Left lung (tissue), 10 donors: ENCODE data around the gene FHIT. TPM values are rescaled to one million over a fixed set of nuclear protein-coding genes. Genes with fewer than 3 reads are reported as not detected.

ENCODE experiments used
- ATAC-seq: fragments of 200-7000 bp; cut with Tn5 transposase; one replicate; pipeline ENCODE4 v1.9.1; 2020; ENCODE audit warnings: moderate library complexity
- DNase-seq, 4 donors: peaks; one replicate each; pipeline ENCODE4 v3.0.0-alpha.2; 2013 to 2020
- H3K27ac ChIP-seq, 2 donors: fragments of 200-600 bp; sonication (generic) in 1 of 2; one replicate each; pipeline versions ENCODE4 v1.5.0 to v1.8.0; 2020 to 2021
- H3K27me3 ChIP-seq, 2 donors: fragments of 200-600 bp; sonication (generic) in 1 of 2; one replicate each; pipeline versions ENCODE4 v1.5.0 to v1.8.0; 2020 to 2021
- H3K36me3 ChIP-seq, 2 donors: fragments of 200-600 bp; sonication (generic) in 1 of 2; one replicate each; pipeline versions ENCODE4 v1.5.0 to v1.8.0; 2020 to 2021
- H3K4me1 ChIP-seq, 2 donors: fragments of 200-600 bp; one replicate each; pipeline ENCODE4 v1.8.0; 2021
- H3K4me3 ChIP-seq, 2 donors: fragments of 200-600 bp; sonication (generic) in 1 of 2; one replicate each; pipeline versions ENCODE4 v1.5.0 to v1.8.0; 2020 to 2021; ENCODE audit warnings: mild to moderate bottlenecking in 1 of 2
- H3K9me3 ChIP-seq, 2 donors: fragments of 200-600 bp; sonication (generic) in 1 of 2; one replicate each; pipeline versions ENCODE4 v1.5.0 to v1.8.0; 2020 to 2021
- CTCF ChIP-seq, 2 donors: fragments of 200-600 bp; sonication (generic) in 1 of 2; IDR thresholded peaks; one replicate each; pipeline versions ENCODE4 v1.5.0 to v1.8.0; 2021; ENCODE audit warnings: antibody characterized with exemption in 2 of 2
- intact Hi-C, 2 donors: fragments of 100-400 bp; cut with DNase I; formaldehyde crosslinking; loops; one replicate each; pipeline versions ENCODE4 v1.11.2 to v1.14.2; 2022
- polyA plus RNA-seq, 6 donors: library from polyadenylated mRNA; unstranded; fragments of 120-200 nt; gene quantifications; one replicate each; pipeline ENCODE4 v1.2.1, GENCODE V29; 2013; ENCODE audit not compliant: insufficient read length in 6 of 6
- total RNA-seq, 2 donors: library from RNA; stranded (reverse); fragmentation: NEBNext Ultra II Directional; extraction: Animal tissue kit (Norgen Biotek cat#: 25700); gene quantifications; one replicate each; pipeline ENCODE4 v1.2.1, GENCODE V29; 2021
- donor health status: DM: no; HTN: yes; CAD: no.
- donor health status: DM: no; HTN: no; CAD: no.

The FHIT gene
- total and polyA plus RNA-seq, 8 donors, result 8.5 to 16.3 (median 9.7) TPM

GRCh38 chr3:60781935-60782334 lies 469.3 kb downstream of the FHIT start:
- Histone ChIP-seq H3K4me3 (no peak overlapping the region), H3K27ac (no peak overlapping the region), H3K4me1 (no peaks in the 10 kb centered on the region), H3K36me3 (no peaks in the 10 kb centered on the region), H3K27me3 (no peaks in the 10 kb centered on the region), H3K9me3 (peaks cover 0 to 38% of the 10 kb centered on the region in 2 donors)
- intact Hi-C loops, result no loop called here
- DNase-seq, result no peak
- ATAC-seq, result no peak
- no peak for TF ChIP-seq CTCF (IDR thresholded peaks at IDR 0.05)

- intact Hi-C loops, result no loop called here
- TF ChIP-seq CTCF (IDR thresholded peaks at IDR 0.05), result no peak
- no peaks in the 10 kb centered on the region for H3K36me3 ChIP-seq
- no peak overlapping the region for H3K4me3 ChIP-seq
- no peaks in the 10 kb centered on the region for H3K27me3 ChIP-seq
- no peak for ATAC-seq
- H3K27ac ChIP-seq, result no peak overlapping the region
- no peaks in the 10 kb centered on the region for H3K4me1 ChIP-seq
- DNase-seq, result no peak
- H3K9me3 ChIP-seq, result peaks cover 0 to 52% of the 10 kb centered on the region in 2 donors
Measured at GRCh38 chr3:60779637-60780036, 471.6 kb downstream of the FHIT start.

GRCh38 chr3:60775985-60776384 lies 475.3 kb downstream of the FHIT start:
- Histone ChIP-seq H3K4me1 (no peaks in the 10 kb centered on the region), H3K27ac (no peak overlapping the region), H3K4me3 (no peak overlapping the region), H3K27me3 (no peaks in the 10 kb centered on the region), H3K36me3 (no peaks in the 10 kb centered on the region), H3K9me3 (peaks cover 0 to 36% of the 10 kb centered on the region in 2 donors)
- DNase-seq, result no peak
- intact Hi-C loops, result no loop called here
- TF ChIP-seq CTCF (IDR thresholded peaks at IDR 0.05), result no peak
- ATAC-seq, result no peak

GRCh38 chr3:60774617-60775016 lies 476.6 kb downstream of the FHIT start:
- Histone ChIP-seq H3K36me3 (no peaks in the 10 kb centered on the region), H3K27me3 (no peaks in the 10 kb centered on the region), H3K27ac (no peak overlapping the region), H3K9me3 (peaks cover 0 to 23% of the 10 kb centered on the region in 2 donors), H3K4me1 (no peaks in the 10 kb centered on the region), H3K4me3 (no peak overlapping the region)
- DNase-seq (no peak), ATAC-seq (no peak)
- intact Hi-C loops, result no loop called here
- no peak for TF ChIP-seq CTCF (IDR thresholded peaks at IDR 0.05)

- no peak overlapping the region for H3K4me3 ChIP-seq
- no peak for DNase-seq
- H3K4me1 ChIP-seq, result no peaks in the 10 kb centered on the region
- intact Hi-C loops, result no loop called here
- ATAC-seq, result no peak
- TF ChIP-seq CTCF (IDR thresholded peaks at IDR 0.05), result no peak
- no peak overlapping the region for H3K27ac ChIP-seq
- peaks cover 0 to 19% of the 10 kb centered on the region in 2 donors for H3K9me3 ChIP-seq
- no peaks in the 10 kb centered on the region for H3K36me3 ChIP-seq
- H3K27me3 ChIP-seq, result no peaks in the 10 kb centered on the region
Measured at GRCh38 chr3:60772584-60772983, 478.7 kb downstream of the FHIT start.
